T-helper 17 cell (primary cell): ENCODE measurements around the gene GPC6. TPM values are rescaled to one million over a fixed set of nuclear protein-coding genes. Genes with fewer than 3 reads are reported as not detected.

ENCODE experiments used
- ATAC-seq: fragments of 150-1000 bp; cut with Tn5 transposase; 2 replicates; pipeline ENCODE4 v1.10.0; 2021; ENCODE audit warnings: mild to moderate bottlenecking, moderate library complexity
- DNase-seq, 3 donors: peaks; one replicate each; pipeline versions ENCODE4 v3.0.0 to v3.0.0-alpha.2; 2020 to 2021
- H3K9me3 ChIP-seq: one replicate; pipeline ENCODE4 v1.7.0; 2013; ENCODE audit warnings: low read length, mild to moderate bottlenecking; ENCODE audit not compliant: control insufficient read depth, poor library complexity, severe bottlenecking
- H3K27ac Mint-ChIP-seq: one replicate; pipeline ENCODE4 v1.8.0; 2022; ENCODE audit warnings: mild to moderate bottlenecking, moderate library complexity, mixed read lengths
- H3K27me3 Mint-ChIP-seq: one replicate; pipeline ENCODE4 v1.8.0; 2022; ENCODE audit warnings: mixed read lengths
- H3K36me3 Mint-ChIP-seq: one replicate; pipeline ENCODE4 v1.8.0; 2022; ENCODE audit warnings: low read depth, mixed read lengths
- H3K4me1 Mint-ChIP-seq: one replicate; pipeline ENCODE4 v1.8.0; 2022; ENCODE audit warnings: mild to moderate bottlenecking, mixed read lengths
- H3K4me3 Mint-ChIP-seq: one replicate; pipeline ENCODE4 v1.8.0; 2022; ENCODE audit warnings: mild to moderate bottlenecking, moderate library complexity, mixed read lengths
- total RNA-seq, 4 donors: library from RNA in 2 of 4; stranded (reverse) in 2 of 4; gene quantifications; one replicate each; pipeline ENCODE4 v1.2.3 and lab custom pipeline; 2022 to 2026

GPC6 gene
- total RNA-seq, 2 donors from 2014 or later = not detected

GRCh38 chr13:93771227-93771626 is 544.6 kb downstream of the GPC6 start:
- Mint-ChIP-seq H3K27me3 (peaks cover 14% of the 10 kb centered on the region), H3K27ac (no peak overlapping the region), H3K36me3 (no peaks in the 10 kb centered on the region), H3K4me3 (no peak overlapping the region), H3K4me1 (no peaks in the 10 kb centered on the region)
- ATAC-seq (no peak), DNase-seq (no peak)
- H3K9me3 ChIP-seq = no peaks in the 10 kb centered on the region

GRCh38 chr13:93771782-93772181 is 545.2 kb downstream of the GPC6 start:
- Mint-ChIP-seq H3K36me3 (no peaks in the 10 kb centered on the region), H3K4me3 (no peak overlapping the region), H3K27me3 (peaks cover 14% of the 10 kb centered on the region), H3K4me1 (no peaks in the 10 kb centered on the region), H3K27ac (no peak overlapping the region)
- DNase-seq = no peak
- H3K9me3 ChIP-seq = no peaks in the 10 kb centered on the region
- ATAC-seq = no peak

- DNase-seq (no peak), ATAC-seq (no peak)
- no peaks in the 10 kb centered on the region for H3K4me1 Mint-ChIP-seq
- H3K9me3 ChIP-seq = no peaks in the 10 kb centered on the region
- H3K27me3 Mint-ChIP-seq = peaks cover 14% of the 10 kb centered on the region
- no peak overlapping the region for H3K4me3 Mint-ChIP-seq
- no peaks in the 10 kb centered on the region for H3K36me3 Mint-ChIP-seq
- H3K27ac Mint-ChIP-seq = no peak overlapping the region
Observed at GRCh38 chr13:93774506-93774905, 547.9 kb downstream of the GPC6 start.

GRCh38 chr13:93775027-93775426 is 548.4 kb downstream of the GPC6 start:
- ATAC-seq = no peak
- DNase-seq = no peak
- no peak overlapping the region for H3K27ac Mint-ChIP-seq
- peaks cover 14% of the 10 kb centered on the region for H3K27me3 Mint-ChIP-seq
- H3K9me3 ChIP-seq = no peaks in the 10 kb centered on the region
- no peaks in the 10 kb centered on the region for H3K36me3 Mint-ChIP-seq
- no peaks in the 10 kb centered on the region for H3K4me1 Mint-ChIP-seq
- H3K4me3 Mint-ChIP-seq = no peak overlapping the region

- ATAC-seq (no peak), DNase-seq (no peak)
- H3K4me1 Mint-ChIP-seq = no peaks in the 10 kb centered on the region
- no peak overlapping the region for H3K4me3 Mint-ChIP-seq
- no peaks in the 10 kb centered on the region for H3K36me3 Mint-ChIP-seq
- H3K27me3 Mint-ChIP-seq = peaks cover 14% of the 10 kb centered on the region
- no peak overlapping the region for H3K27ac Mint-ChIP-seq
- no peaks in the 10 kb centered on the region for H3K9me3 ChIP-seq
Observed at GRCh38 chr13:93775507-93776108, 549.0 kb downstream of the GPC6 start.

- no peaks in the 10 kb centered on the region for H3K4me1 Mint-ChIP-seq
- H3K36me3 Mint-ChIP-seq = no peaks in the 10 kb centered on the region
- H3K4me3 Mint-ChIP-seq = no peak overlapping the region
- ATAC-seq (no peak), DNase-seq (no peak)
- H3K9me3 ChIP-seq = no peaks in the 10 kb centered on the region
- H3K27ac Mint-ChIP-seq = no peak overlapping the region
- H3K27me3 Mint-ChIP-seq = peaks cover 14% of the 10 kb centered on the region
Observed at GRCh38 chr13:93776936-93777335, 550.3 kb downstream of the GPC6 start.

GRCh38 chr13:93777504-93777903 is 550.9 kb downstream of the GPC6 start:
- Mint-ChIP-seq H3K4me1 (no peaks in the 10 kb centered on the region), H3K27me3 (peaks cover 14% of the 10 kb centered on the region), H3K27ac (no peak overlapping the region), H3K36me3 (no peaks in the 10 kb centered on the region), H3K4me3 (no peak overlapping the region)
- DNase-seq (no peak), ATAC-seq (no peak)
- no peaks in the 10 kb centered on the region for H3K9me3 ChIP-seq

GRCh38 chr13:93778548-93778947 is 551.9 kb downstream of the GPC6 start:
- no peaks in the 10 kb centered on the region for H3K36me3 Mint-ChIP-seq
- no peak overlapping the region for H3K27ac Mint-ChIP-seq
- H3K27me3 Mint-ChIP-seq = peaks cover 12% of the 10 kb centered on the region
- ATAC-seq (no peak), DNase-seq (no peak)
- no peaks in the 10 kb centered on the region for H3K4me1 Mint-ChIP-seq
- H3K9me3 ChIP-seq = no peaks in the 10 kb centered on the region
- H3K4me3 Mint-ChIP-seq = no peak overlapping the region

GRCh38 chr13:93784191-93784590 is 557.6 kb downstream of the GPC6 start:
- ATAC-seq = no peak
- H3K27ac Mint-ChIP-seq = no peak overlapping the region

GRCh38 chr13:93786846-93787489 is 560.4 kb downstream of the GPC6 start:
- H3K27me3 Mint-ChIP-seq = no peaks in the 10 kb centered on the region
- H3K4me1 Mint-ChIP-seq = no peaks in the 10 kb centered on the region
- no peak for ATAC-seq
- H3K4me3 Mint-ChIP-seq = no peak overlapping the region
- no peaks in the 10 kb centered on the region for H3K36me3 Mint-ChIP-seq
- H3K27ac Mint-ChIP-seq = no peak overlapping the region
- DNase-seq = no peak
- no peaks in the 10 kb centered on the region for H3K9me3 ChIP-seq

More at GRCh38 chr13:93784191-93784590, 557.6 kb downstream of the GPC6 start:
- DNase-seq = no peak
- H3K4me3 Mint-ChIP-seq = no peak overlapping the region
- H3K36me3 Mint-ChIP-seq = no peaks in the 10 kb centered on the region
- no peaks in the 10 kb centered on the region for H3K27me3 Mint-ChIP-seq
- H3K4me1 Mint-ChIP-seq = no peaks in the 10 kb centered on the region
- no peaks in the 10 kb centered on the region for H3K9me3 ChIP-seq

- ATAC-seq = no peak
- no peak for DNase-seq
- H3K27ac Mint-ChIP-seq = no peak overlapping the region
- H3K4me3 Mint-ChIP-seq = no peak overlapping the region
- H3K36me3 Mint-ChIP-seq = no peaks in the 10 kb centered on the region
- no peaks in the 10 kb centered on the region for H3K4me1 Mint-ChIP-seq
- peaks cover 6% of the 10 kb centered on the region for H3K27me3 Mint-ChIP-seq
- H3K9me3 ChIP-seq = no peaks in the 10 kb centered on the region
Observed at GRCh38 chr13:93788456-93788855, 561.8 kb downstream of the GPC6 start.

GRCh38 chr13:93789058-93789457 is 562.5 kb downstream of the GPC6 start:
- no peaks in the 10 kb centered on the region for H3K36me3 Mint-ChIP-seq
- DNase-seq (no peak), ATAC-seq (no peak)
- H3K4me3 Mint-ChIP-seq = no peak overlapping the region
- H3K27ac Mint-ChIP-seq = no peak overlapping the region
- peaks cover 10% of the 10 kb centered on the region for H3K27me3 Mint-ChIP-seq
- no peaks in the 10 kb centered on the region for H3K9me3 ChIP-seq
- H3K4me1 Mint-ChIP-seq = no peaks in the 10 kb centered on the region

GRCh38 chr13:93794197-93794885 is 567.7 kb downstream of the GPC6 start:
- no peaks in the 10 kb centered on the region for H3K36me3 Mint-ChIP-seq
- no peaks in the 10 kb centered on the region for H3K9me3 ChIP-seq
- no peak overlapping the region for H3K4me3 Mint-ChIP-seq
- no peak overlapping the region for H3K27ac Mint-ChIP-seq
- ATAC-seq (no peak), DNase-seq (no peak)
- H3K27me3 Mint-ChIP-seq = peaks cover 14% of the 10 kb centered on the region
- no peaks in the 10 kb centered on the region for H3K4me1 Mint-ChIP-seq

- no peaks in the 10 kb centered on the region for H3K4me1 Mint-ChIP-seq
- H3K36me3 Mint-ChIP-seq = no peaks in the 10 kb centered on the region
- no peak overlapping the region for H3K4me3 Mint-ChIP-seq
- ATAC-seq (no peak), DNase-seq (no peak)
- peaks cover 13% of the 10 kb centered on the region for H3K27me3 Mint-ChIP-seq
- H3K9me3 ChIP-seq = no peaks in the 10 kb centered on the region
- no peak overlapping the region for H3K27ac Mint-ChIP-seq
Observed at GRCh38 chr13:93797463-93797862, 570.9 kb downstream of the GPC6 start.
